H9 (cell line): ENCODE measurements around the gene KRT79. TPM values are rescaled to one million over a fixed set of nuclear protein-coding genes. Genes with fewer than 3 reads are reported as not detected.

Experiments used
- DNase-seq: peaks from one replicate; pipeline ENCODE4 v3.0.0-alpha.2; 2017
- H2AFZ ChIP-seq: one replicate; pipeline ENCODE4 v1.6.1; 2013; ENCODE audit warnings: mild to moderate bottlenecking, low read length, control low read depth, moderate library complexity
- H2AK5ac ChIP-seq: 2 replicates; pipeline ENCODE4 v1.6.1; 2013; ENCODE audit warnings: low read length, control low read depth, mixed read lengths; ENCODE audit not compliant: insufficient read length
- H2BK120ac ChIP-seq: one replicate; pipeline ENCODE4 v1.6.1; 2013; ENCODE audit warnings: low read depth, mild to moderate bottlenecking, low read length, control low read depth, inconsistent platforms; ENCODE audit not compliant: poor library complexity, severe bottlenecking
- H2BK12ac ChIP-seq: 2 replicates; pipeline ENCODE4 v1.6.1; 2013; ENCODE audit warnings: low read length, control low read depth, mixed read lengths, low read depth; ENCODE audit not compliant: insufficient read length
- H2BK15ac ChIP-seq: 2 replicates; pipeline ENCODE4 v1.6.1; 2013; ENCODE audit warnings: low read depth, low read length, control low read depth
- H2BK20ac ChIP-seq: one replicate; pipeline ENCODE4 v1.6.1; 2013; ENCODE audit warnings: low read depth, mild to moderate bottlenecking, low read length, control low read depth, inconsistent platforms; ENCODE audit not compliant: poor library complexity, severe bottlenecking
- H2BK5ac ChIP-seq: 2 replicates; pipeline ENCODE4 v1.6.1; 2013; ENCODE audit warnings: low read length, control low read depth, mixed read lengths; ENCODE audit not compliant: insufficient read length
- H3K14ac ChIP-seq: 2 replicates; pipeline ENCODE4 v1.6.1; 2013; ENCODE audit warnings: low read length, control low read depth; ENCODE audit not compliant: insufficient read depth
- H3K18ac ChIP-seq: 2 replicates; pipeline ENCODE4 v1.6.1; 2013; ENCODE audit warnings: low read depth, mild to moderate bottlenecking, mixed read lengths, low read length, control low read depth; ENCODE audit not compliant: insufficient read length
- H3K23ac ChIP-seq: 2 replicates; pipeline ENCODE4 v1.6.1; 2013; ENCODE audit warnings: low read length, control low read depth, mixed read lengths, low read depth; ENCODE audit not compliant: insufficient read length
- H3K23me2 ChIP-seq: 2 replicates; pipeline ENCODE4 v1.6.1; 2013; ENCODE audit warnings: low read depth, mild to moderate bottlenecking, mixed read lengths, low read length, control low read depth; ENCODE audit not compliant: insufficient read length, poor library complexity, severe bottlenecking
- H3K27ac ChIP-seq: 2 replicates; pipeline ENCODE4 v1.5.1; 2013; ENCODE audit warnings: low read length, control low read depth, mixed read lengths, low read depth; ENCODE audit not compliant: insufficient read length
- H3K27me3 ChIP-seq: 2 replicates; pipeline ENCODE4 v1.6.1; 2013; ENCODE audit warnings: low read length, control low read depth, inconsistent platforms; ENCODE audit not compliant: insufficient read depth
- H3K4ac ChIP-seq: 2 replicates; pipeline ENCODE4 v1.6.1; 2013; ENCODE audit warnings: low read depth, mild to moderate bottlenecking, control low read depth, inconsistent platforms, low read length, moderate library complexity
- H3K4me1 ChIP-seq: 2 replicates; pipeline ENCODE4 v1.6.1; 2013; ENCODE audit warnings: low read length, control low read depth, inconsistent platforms; ENCODE audit not compliant: insufficient read depth
- H3K4me2 ChIP-seq: 2 replicates; pipeline ENCODE4 v1.6.1; 2013; ENCODE audit warnings: low read length, control low read depth, mixed read lengths; ENCODE audit not compliant: insufficient read length, insufficient read depth
- H3K56ac ChIP-seq: 2 replicates; pipeline ENCODE4 v1.6.1; 2013; ENCODE audit warnings: low read depth, mild to moderate bottlenecking, mixed read lengths, low read length, control low read depth; ENCODE audit not compliant: insufficient read length
- H3K79me1 ChIP-seq: 2 replicates; pipeline ENCODE4 v1.6.1; 2013; ENCODE audit warnings: low read depth, mild to moderate bottlenecking, moderate library complexity, low read length, control low read depth, inconsistent platforms; ENCODE audit not compliant: insufficient read depth, poor library complexity, severe bottlenecking
- H3K79me2 ChIP-seq: 2 replicates; pipeline ENCODE4 v1.6.1; 2013; ENCODE audit warnings: low read length, control low read depth, inconsistent platforms; ENCODE audit not compliant: insufficient read depth
- H3K9ac ChIP-seq: 2 replicates; pipeline ENCODE4 v1.6.1; 2013; ENCODE audit warnings: low read length, control low read depth, mixed read lengths; ENCODE audit not compliant: insufficient read length; ENCODE audit errors: extremely low read depth
- H3K9me3 ChIP-seq: one replicate; pipeline ENCODE4 v1.6.1; 2013; ENCODE audit warnings: low read depth, low read length, inconsistent platforms; ENCODE audit not compliant: control insufficient read depth
- H3T11ph ChIP-seq: one replicate; pipeline ENCODE4 v1.6.1; 2013; ENCODE audit warnings: mild to moderate bottlenecking, low read length, control low read depth, inconsistent platforms
- H4K20me1 ChIP-seq: one replicate; pipeline ENCODE4 v1.6.1; 2013; ENCODE audit not compliant: control insufficient read depth, insufficient read length, insufficient read depth
- H4K5ac ChIP-seq: 2 replicates; pipeline ENCODE4 v1.6.1; 2013; ENCODE audit warnings: low read depth, mild to moderate bottlenecking, mixed read lengths, low read length, control low read depth; ENCODE audit not compliant: insufficient read length
- H4K8ac ChIP-seq: replicated peaks from 2 replicates; pipeline ENCODE4 v1.6.1; 2013; ENCODE audit warnings: low read length, control low read depth, mixed read lengths, low read depth; ENCODE audit not compliant: insufficient read length
- H4K91ac ChIP-seq: 2 replicates; pipeline ENCODE4 v1.6.1; 2013; ENCODE audit warnings: low read depth, mild to moderate bottlenecking, moderate library complexity, mixed read lengths, low read length, control low read depth; ENCODE audit not compliant: insufficient read length
- H3K27ac Mint-ChIP-seq, 3 experiments: 2 replicates in 2 of 3; 3 replicates in 1 of 3; pipeline ENCODE4 v1.8.0; 2020 to 2021; ENCODE audit warnings: mixed read lengths in 3 of 3, mild to moderate bottlenecking in 1 of 3, moderate library complexity in 1 of 3
- H3K27me3 Mint-ChIP-seq: 2 replicates; pipeline ENCODE4 v1.8.0; 2021; ENCODE audit warnings: low read depth, mild to moderate bottlenecking, moderate library complexity, mixed read lengths
- H3K36me3 Mint-ChIP-seq, 3 experiments: 2 replicates in 2 of 3; 3 replicates in 1 of 3; pipeline ENCODE4 v1.8.0; 2020 to 2021; ENCODE audit warnings: low read depth in 3 of 3, mixed read lengths in 3 of 3; ENCODE audit not compliant: insufficient read depth in 1 of 3
- H3K4me1 Mint-ChIP-seq, 2 experiments: 2 replicates each; pipeline ENCODE4 v1.8.0; 2020; ENCODE audit warnings: mixed read lengths in 2 of 2
- H3K4me3 Mint-ChIP-seq, 2 experiments: 2 replicates in 1 of 2; 3 replicates in 1 of 2; pipeline ENCODE4 v1.8.0; 2020 to 2021; ENCODE audit warnings: mild to moderate bottlenecking in 2 of 2, mixed read lengths in 2 of 2, moderate library complexity in 1 of 2
- H3K9me3 Mint-ChIP-seq, 2 experiments: 2 replicates in 1 of 2; 3 replicates in 1 of 2; pipeline ENCODE4 v1.8.0; 2020; ENCODE audit warnings: mild to moderate bottlenecking in 2 of 2, mixed read lengths in 2 of 2, moderate library complexity in 1 of 2
- WGBS: extraction: QIAGEN DNeasy Blood & Tissue Kit; methylation state at CpG from one replicate; pipeline ENCODE4 v1.1.7; 2013; ENCODE audit warnings: missing lambda C conversion rate, low lambda C conversion rate, mixed read lengths; ENCODE audit not compliant: insufficient read length; ENCODE audit errors: extremely low coverage; 5-methylcytosine and 5-hydroxymethylcytosine counted together
- total RNA-seq: library from RNA; stranded (reverse); gene quantifications from 2 replicates; pipeline ENCODE4 v1.2.1, GENCODE V29; 2021
- TF ChIP-seq, protein P1 (sequence below): fragments of 200-600 bp; sonication (generic); conservative IDR thresholded peaks from 3 replicates; pipeline ENCODE4 v1.8.0; 2021; ENCODE audit warnings: antibody characterized with exemption, mild to moderate bottlenecking

KRT79 gene
- total RNA-seq, 1 experiment from 2014 or later: not detected

- no peak overlapping the region for H4K5ac ChIP-seq
- peaks cover 0 to under 1% of the 10 kb centered on the region in 2 experiments; a peak in 1 of 4 replicates for H3K4me1 Mint-ChIP-seq
- H3K27ac ChIP-seq: no peak overlapping the region
- no peak overlapping the region for H3K4me3 Mint-ChIP-seq
- no peaks in the 10 kb centered on the region for H3K9me3 ChIP-seq
- no peak overlapping the region for H3K4ac ChIP-seq
- H3K9me3 Mint-ChIP-seq: no peaks in the 10 kb centered on the region
- no peaks in the 10 kb centered on the region for H4K20me1 ChIP-seq
- no peak overlapping the region for H3K18ac ChIP-seq
- H4K8ac ChIP-seq: no peak overlapping the region
- WGBS: no CpG with 5 or more reads among the region's 3 CpGs
- H2BK120ac ChIP-seq: no peak overlapping the region
- no peak for DNase-seq
- no peaks in the 10 kb centered on the region for H3K27me3 ChIP-seq
- H3K36me3 Mint-ChIP-seq: no peaks in the 10 kb centered on the region
- H3K23ac ChIP-seq: no peak overlapping the region
- no peak overlapping the region for H3K27ac Mint-ChIP-seq
- H3K9ac ChIP-seq: no peak overlapping the region
- H2BK12ac ChIP-seq: no peak overlapping the region
- H2BK20ac ChIP-seq: no peak overlapping the region
- H3K56ac ChIP-seq: no peak overlapping the region
- no peak overlapping the region for H2BK5ac ChIP-seq
- H3K27me3 Mint-ChIP-seq: peaks cover 2% of the 10 kb centered on the region
- TF ChIP-seq, protein P1, sequence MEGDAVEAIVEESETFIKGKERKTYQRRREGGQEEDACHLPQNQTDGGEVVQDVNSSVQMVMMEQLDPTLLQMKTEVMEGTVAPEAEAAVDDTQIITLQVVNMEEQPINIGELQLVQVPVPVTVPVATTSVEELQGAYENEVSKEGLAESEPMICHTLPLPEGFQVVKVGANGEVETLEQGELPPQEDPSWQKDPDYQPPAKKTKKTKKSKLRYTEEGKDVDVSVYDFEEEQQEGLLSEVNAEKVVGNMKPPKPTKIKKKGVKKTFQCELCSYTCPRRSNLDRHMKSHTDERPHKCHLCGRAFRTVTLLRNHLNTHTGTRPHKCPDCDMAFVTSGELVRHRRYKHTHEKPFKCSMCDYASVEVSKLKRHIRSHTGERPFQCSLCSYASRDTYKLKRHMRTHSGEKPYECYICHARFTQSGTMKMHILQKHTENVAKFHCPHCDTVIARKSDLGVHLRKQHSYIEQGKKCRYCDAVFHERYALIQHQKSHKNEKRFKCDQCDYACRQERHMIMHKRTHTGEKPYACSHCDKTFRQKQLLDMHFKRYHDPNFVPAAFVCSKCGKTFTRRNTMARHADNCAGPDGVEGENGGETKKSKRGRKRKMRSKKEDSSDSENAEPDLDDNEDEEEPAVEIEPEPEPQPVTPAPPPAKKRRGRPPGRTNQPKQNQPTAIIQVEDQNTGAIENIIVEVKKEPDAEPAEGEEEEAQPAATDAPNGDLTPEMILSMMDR: no peak
- H3K23me2 ChIP-seq: no peaks in the 10 kb centered on the region
- no peak overlapping the region for H4K91ac ChIP-seq
- peaks cover 3% of the 10 kb centered on the region; the same call in 1 of the 2 replicates for H3K4me1 ChIP-seq
- H3K79me1 ChIP-seq: no peaks in the 10 kb centered on the region
- H3T11ph ChIP-seq: no peak overlapping the region
- no peak overlapping the region for H2AFZ ChIP-seq
- no peak overlapping the region for H2AK5ac ChIP-seq
- no peak overlapping the region for H3K4me2 ChIP-seq
- no peaks in the 10 kb centered on the region for H3K79me2 ChIP-seq
- H2BK15ac ChIP-seq: no peak overlapping the region
- no peak overlapping the region for H3K14ac ChIP-seq
These were observed 1.7 kb downstream of the KRT79 start for GRCh38 chr12:52832451-52832850.
